T-helper 2 cell treated with Interferon-gamma antibody and Interleukin-4, amounts not matched to agents 100 ng/mL and 5 ng/mL, for 36 hours (primary cell): ENCODE measurements around the gene COPS8. TPM values are rescaled to one million over a fixed set of nuclear protein-coding genes. Genes with fewer than 3 reads are reported as not detected.

Source experiments
- intact Hi-C: fragments of 100-400 bp; cut with micrococcal nuclease; formaldehyde crosslinking; loops from one replicate; pipeline ENCODE4 v1.15.1; 2023
- total RNA-seq: library from RNA; stranded (reverse); gene quantifications from 2 replicates; pipeline ENCODE4 v1.2.3, GENCODE V29; 2022

The COPS8 gene
- total RNA-seq, 1 donor from 2014 or later: 47.4 TPM

GRCh38 chr2:237064203-237065070, 21.3 kb upstream of the COPS8 start:
- intact Hi-C loops: no loop called here

GRCh38 chr2:237065071-237065377, 20.7 kb upstream of the COPS8 start:
- intact Hi-C loops: no loop called here

DNA sequence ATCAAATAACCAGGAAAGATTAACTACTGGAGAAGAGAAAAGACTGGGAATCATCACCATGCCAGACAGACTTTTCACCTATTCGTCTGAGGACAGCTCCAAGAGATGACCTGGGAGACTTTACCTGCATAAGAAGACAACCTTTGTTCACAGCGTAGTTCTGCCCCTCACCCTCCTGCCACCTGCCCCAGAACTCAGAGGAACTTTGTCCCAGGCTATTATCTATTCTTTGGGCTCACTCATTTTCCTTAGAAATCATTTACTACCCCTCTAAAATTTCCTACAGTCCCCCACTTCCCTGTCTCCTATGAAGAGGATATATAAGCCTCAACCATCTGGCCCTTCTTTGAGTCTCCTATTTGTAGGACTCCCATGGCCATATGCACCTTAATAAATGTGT, 19.3 kb upstream of the COPS8 start:
- intact Hi-C loops: no loop called here

- intact Hi-C loops: no loop called here
Observed at GRCh38 chr2:237068005-237068576, 17.6 kb upstream of the COPS8 start.

DNA sequence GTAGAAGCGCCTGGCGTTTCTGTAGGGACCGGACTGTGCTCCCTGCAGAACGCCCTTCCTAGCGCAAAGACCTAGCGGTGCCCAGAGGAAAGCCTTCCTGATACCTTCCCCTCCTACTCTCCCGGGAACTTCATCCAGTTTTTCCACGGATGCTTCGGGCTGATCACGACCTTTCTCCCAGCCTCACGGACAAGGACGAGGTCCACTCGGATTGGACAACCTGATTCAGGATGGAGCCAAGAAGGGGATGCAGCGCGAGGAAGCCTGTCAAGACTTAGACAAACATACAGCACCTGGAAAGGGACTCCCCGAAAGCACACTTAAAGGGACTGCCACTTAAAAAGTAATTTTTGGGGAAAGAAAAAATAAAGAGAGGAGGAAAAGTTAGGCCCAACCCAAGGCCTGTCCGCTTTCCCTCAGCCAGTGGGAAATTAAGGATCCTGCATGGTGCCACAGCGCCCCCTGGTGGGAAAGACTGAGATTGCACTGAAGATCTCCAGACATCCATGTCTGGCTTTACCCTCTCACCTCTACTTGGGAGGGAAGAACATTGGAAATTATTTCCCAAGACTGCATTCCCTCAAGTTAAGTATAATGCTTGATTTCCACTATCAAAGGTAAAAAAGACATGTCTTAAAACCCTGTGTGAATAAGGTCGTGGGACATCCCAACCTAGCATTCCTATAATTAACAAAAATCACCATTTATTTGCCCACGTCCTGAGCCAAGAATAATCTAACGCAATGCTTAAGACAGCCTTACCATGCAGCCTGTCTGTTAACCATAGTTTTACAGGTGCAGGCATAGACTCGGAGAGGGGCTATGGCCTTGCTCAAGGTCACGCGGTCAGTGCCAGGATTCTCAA, 13.4 kb upstream of the COPS8 start:
- intact Hi-C loops: loop anchor here (1.0 to 2.0 kb wide), 3 partner anchors 559 to 729 kb away; no protein-coding TSS in a partner anchor

DNA sequence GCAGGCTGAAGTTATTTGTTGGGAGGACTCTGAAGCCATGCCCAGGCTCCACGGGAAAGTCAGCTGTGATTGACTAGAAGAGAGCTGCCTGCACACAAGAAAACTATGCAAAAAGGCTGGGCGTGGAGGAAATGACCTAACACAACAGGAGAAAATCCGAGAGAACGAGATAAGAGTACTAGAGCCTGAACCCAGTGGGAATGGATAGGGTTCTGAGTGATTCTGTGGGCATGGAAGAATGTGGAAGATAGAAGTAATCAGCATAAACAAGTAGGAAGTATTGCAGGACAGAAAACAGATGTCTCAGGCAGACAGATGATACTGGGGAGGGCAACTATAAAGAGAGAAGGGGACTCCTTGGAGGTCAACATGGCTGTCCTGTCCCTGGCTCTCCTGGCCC, 12.1 kb upstream of the COPS8 start:
- intact Hi-C loops: loop anchor here (2.0 kb wide), 1 partner anchor 731 kb away; no protein-coding TSS in a partner anchor

DNA sequence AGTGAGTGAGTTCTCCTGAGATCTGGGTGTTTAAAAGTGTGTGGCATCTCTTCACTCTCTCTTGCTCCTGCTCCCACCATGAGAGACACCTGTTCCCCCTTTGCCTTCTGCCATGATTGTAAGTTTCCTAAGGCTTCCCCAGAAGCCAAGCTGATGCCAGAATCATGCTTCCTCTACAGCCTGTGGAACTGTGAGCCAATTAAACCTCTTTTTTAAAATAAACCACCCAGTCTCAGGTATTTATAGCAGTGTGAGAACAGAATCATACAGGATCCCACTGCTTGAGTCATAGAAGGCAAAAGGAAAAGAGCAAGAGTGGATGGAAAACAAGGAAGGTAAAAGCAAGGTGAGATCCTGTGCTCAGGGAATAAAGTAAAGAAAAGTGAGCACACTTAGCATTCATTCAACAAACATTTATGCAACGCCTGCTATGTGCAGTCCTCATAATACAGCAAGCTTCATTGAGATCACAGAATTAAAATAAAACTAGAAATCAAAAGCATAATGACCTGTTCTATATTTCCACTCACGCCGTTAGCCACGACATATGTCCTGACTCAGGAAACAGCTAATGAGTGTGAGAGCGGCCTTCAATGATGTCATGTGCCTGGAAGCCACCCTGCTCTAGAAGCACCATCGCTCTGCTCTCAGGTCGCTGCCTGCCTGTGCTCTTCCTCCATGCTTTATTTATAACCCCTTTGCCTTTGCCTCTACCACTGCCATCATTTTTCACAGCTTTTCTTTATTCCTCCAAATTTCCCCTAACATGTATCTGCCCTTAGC, 11.3 kb upstream of the COPS8 start:
- intact Hi-C loops: no loop called here

DNA sequence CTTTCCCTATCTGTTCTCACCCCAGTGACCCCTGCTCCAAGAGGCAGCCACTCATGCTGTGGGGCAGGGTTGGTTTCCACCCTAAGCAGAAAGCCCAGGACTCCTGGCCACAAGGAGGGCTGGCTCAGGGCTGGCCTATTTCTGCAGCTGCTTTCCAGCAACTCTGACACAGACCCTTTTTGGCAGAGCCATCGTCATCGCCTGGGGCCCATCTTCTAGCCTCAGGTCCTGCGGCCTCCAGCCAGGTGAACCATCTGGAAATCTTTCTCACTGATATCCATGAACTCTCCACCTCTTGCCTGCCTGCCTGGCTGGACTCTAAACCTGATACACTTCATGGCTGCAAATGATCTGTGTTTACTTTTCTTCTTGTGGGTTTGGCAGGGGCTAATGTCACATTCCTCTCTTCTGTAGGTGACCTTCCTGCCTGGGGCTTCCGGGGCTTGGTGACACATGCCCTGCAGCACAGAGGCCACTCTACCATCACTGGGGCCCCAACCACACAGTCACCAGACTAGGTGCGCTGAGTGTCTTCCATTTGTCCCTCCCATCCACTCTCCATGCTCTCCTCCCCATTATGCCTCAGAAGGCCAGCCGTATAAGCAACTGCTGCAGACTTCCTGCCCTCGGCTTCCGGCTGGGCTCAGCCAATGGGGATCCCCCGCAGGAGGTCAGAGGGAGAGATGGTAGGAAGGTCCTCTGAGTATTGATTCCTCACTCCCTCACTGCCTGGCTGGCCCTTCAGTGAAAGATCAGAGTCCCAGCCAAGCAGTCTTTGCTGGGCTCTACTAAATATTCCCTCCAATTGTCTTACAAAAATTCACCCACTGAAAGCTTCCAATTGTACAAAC, 9.7 kb upstream of the COPS8 start:
- intact Hi-C loops: no loop called here

DNA sequence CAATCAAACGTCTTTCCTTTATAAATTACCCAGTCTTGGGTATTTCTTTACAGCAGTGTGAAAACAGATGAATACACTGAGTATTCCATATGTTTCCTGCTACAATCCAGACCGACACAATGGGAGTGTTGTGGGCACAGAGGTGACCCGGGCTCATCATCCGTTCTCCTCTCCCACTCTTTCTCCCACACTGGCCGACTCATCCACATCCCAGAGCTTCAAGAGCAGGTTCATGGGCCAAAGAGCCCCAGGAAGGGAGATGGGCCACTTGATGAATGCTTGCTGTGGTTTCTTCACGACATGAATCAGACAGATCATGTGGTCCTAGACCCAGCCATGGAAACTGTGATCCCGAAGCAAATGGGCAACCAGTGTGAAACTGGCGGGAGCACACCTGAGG, 4.1 kb upstream of the COPS8 start:
- intact Hi-C loops: no loop called here

DNA sequence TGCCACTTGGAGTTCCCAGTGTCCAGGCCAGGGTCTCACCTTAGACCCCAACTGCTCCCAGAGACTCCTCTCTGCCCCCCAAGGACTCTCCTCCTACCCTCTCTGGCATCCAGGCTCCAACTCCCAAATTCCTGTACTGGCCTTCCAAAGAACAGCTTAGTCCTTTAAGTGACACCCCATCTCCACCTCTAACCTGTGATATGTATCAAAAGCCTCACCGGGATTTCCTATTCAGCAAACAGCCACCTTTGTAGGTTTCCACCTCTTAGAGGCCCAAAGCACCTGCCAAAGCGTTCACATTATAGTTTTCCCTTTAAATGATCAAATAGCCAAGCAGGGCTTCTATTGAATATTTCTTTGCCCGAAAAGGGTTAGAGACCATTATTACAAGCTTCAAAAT, 2.7 kb upstream of the COPS8 start:
- intact Hi-C loops: no loop called here

DNA sequence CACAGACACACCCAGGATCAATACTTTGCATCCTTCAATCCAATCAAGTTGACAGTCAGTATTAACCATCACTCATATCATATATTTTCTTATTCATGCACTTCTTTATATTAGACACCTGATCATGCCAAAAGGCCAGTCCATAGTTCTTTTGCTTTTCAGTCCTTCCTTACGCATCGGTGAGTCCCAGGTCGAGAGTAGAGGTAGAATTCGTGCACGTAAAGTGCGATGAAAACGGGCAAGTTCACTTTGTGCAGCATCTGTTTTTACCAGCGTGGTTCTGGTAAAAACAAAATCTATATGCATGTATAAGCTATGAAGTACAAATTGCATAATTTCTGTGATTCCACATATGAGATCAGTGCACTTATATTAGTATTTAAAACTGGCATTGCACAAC, 1.2 kb upstream of the COPS8 start:
- intact Hi-C loops: no loop called here

GRCh38 chr2:237090906-237091305, 5.2 kb downstream of the COPS8 start:
- intact Hi-C loops: no loop called here

DNA sequence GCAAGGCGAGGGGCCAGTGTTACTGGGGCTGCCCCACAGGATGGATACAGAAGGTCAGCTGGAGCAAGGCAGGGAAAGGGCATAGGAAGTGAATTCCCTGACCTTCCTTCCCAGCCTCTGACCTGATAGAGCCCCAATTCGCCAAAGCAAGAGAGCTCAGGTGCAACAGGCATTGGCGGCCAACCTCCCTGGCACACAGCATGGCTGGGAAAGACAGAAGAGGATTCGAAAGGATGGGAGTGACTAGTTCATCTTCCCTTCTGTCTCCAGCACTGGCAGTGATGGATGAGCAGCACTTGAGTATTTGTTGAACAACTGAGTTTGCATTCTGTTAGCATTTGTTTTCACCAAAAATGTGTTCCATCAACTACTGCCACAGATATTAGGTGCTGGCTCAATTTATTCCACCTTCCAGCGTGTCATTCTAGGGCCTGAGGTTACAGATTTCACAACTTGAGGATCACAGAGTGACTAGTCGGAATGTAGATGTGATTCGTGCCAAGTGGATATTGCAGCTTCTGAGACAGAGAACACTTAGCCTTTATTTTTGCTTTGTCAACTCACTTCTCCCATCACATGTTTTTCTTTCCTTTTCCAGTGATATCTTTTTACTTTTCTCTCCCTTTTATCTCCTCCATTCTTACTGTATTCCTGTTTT, 6.2 kb downstream of the COPS8 start:
- intact Hi-C loops: no loop called here

GRCh38 chr2:237092506-237092905, 6.8 kb downstream of the COPS8 start:
- intact Hi-C loops: no loop called here

DNA sequence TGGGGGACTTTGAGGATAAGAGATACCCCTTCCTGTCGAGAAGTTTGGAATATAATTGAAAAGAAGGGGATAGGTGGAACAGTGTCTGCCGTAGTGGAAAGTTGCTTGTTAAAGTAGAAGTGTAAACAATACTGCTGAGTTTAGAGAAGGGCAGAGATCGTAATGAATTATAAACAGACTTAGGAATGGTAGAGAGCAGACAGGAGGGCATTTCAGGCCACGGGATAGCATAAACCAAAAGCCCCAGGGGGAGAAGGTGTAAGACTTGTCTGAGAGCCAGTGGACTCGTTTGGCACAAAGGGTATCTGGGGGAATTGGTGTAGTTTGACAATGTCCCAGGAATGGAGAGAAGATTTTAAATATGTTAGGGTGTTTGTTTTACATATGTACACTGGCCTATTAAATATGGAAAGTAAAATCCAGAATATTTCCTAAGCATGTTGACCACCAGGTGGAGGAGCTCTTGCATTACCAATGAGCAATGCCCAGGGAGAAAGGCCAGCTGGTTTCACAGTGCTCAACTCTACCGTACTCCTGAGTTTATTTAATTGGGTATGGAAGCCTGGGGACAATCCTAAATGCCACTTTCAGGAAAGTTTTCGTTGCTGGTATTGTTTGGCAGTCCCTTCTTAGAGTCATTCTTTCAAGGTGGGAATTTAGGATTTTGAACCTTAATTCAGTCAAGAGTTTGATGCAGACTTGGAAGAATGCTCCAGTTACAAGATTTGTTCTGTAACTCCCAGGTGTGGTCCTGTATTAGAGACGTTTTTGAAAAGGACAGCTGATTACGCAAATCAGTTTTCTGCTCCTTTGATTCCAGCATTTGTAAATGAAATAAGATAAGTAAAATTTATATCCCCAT, 7.5 kb downstream of the COPS8 start:
- intact Hi-C loops: no loop called here

DNA sequence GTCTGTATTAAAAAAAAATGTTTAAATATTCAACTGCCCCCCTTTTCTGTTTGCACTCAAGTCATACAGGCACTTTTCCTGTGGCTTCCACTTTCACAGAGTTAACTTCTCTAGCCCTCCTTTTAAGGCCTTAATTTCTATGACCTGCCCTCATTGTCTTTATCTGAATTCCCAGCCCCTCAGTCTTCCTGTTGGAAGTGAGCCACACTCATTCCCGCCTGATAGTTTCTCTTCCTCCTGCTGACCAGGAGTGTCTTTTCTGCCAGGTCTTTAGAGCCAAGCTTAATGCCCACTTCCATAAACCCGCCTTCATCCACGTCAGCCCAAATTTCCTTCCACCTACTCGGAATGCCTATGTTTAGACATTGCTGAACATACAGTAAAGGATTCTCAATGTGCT, 10.5 kb downstream of the COPS8 start:
- intact Hi-C loops: no loop called here

DNA sequence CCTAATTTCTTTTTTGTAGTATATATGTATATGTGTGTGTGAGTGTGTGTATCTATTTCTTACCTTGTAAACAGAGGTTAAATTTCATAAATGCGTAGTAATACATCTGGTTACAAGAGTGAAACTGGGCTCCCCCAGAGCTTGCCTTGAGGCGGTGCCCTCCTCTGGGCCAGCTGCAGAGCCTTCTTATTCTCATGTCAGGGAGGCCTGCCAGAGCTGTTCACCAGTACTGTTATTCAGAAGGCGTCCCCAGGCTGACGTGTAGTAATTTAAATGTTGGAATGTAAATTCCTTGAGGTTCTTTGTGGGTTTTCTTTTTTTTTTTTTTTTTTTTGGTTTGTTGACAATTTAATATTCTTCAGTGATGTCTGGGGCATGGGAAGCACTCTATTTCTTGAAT, 11.2 kb downstream of the COPS8 start:
- intact Hi-C loops: no loop called here

- intact Hi-C loops: no loop called here
Observed at GRCh38 chr2:237097326-237097910, 11.7 kb downstream of the COPS8 start.
